Heart right ventricle (tissue), 16 donors: ENCODE measurements around the gene ZSCAN22. TPM values are rescaled to one million over a fixed set of nuclear protein-coding genes. Genes with fewer than 3 reads are reported as not detected.

ENCODE experiments used
- ATAC-seq, 8 donors: fragments of 200-7000 bp; cut with Tn5 transposase; one replicate each; pipeline ENCODE4 v1.9.1; 2020; ENCODE audit warnings: mild to moderate bottlenecking in 8 of 8, moderate library complexity in 8 of 8, moderate number of reproducible peaks in 1 of 8
- DNase-seq, 2 donors: peaks; one replicate each; pipeline ENCODE4 v3.0.0-alpha.2; 2020
- H3K27ac ChIP-seq, 10 donors: fragments of 200-600 bp; sonication (generic) in 2 of 10; one replicate each; pipeline versions ENCODE4 v1.5.0 to v1.8.0; 2020 to 2022; ENCODE audit warnings: mild to moderate bottlenecking in 3 of 10
- H3K27me3 ChIP-seq, 7 donors: fragments of 200-600 bp; one replicate each; pipeline ENCODE4 v1.8.0; 2021 to 2022; ENCODE audit warnings: mild to moderate bottlenecking in 2 of 7
- H3K36me3 ChIP-seq, 9 donors: fragments of 200-600 bp; sonication (generic) in 1 of 9; one replicate each; pipeline versions ENCODE4 v1.5.0 to v1.8.0; 2020 to 2022; ENCODE audit warnings: mild to moderate bottlenecking in 2 of 9
- H3K4me1 ChIP-seq, 9 donors: fragments of 200-600 bp; sonication (generic) in 1 of 9; one replicate each; pipeline versions ENCODE4 v1.5.0 to v1.8.0; 2020 to 2022; ENCODE audit warnings: mild to moderate bottlenecking in 4 of 9
- H3K4me3 ChIP-seq, 10 donors: fragments of 200-600 bp; sonication (generic) in 2 of 10; one replicate each; pipeline versions ENCODE4 v1.5.0 to v1.8.0; 2020 to 2022; ENCODE audit warnings: mild to moderate bottlenecking in 7 of 10, moderate library complexity in 2 of 10
- H3K9me3 ChIP-seq, 11 donors: fragments of 200-600 bp in 10 of 11; sonication (generic) in 2 of 11; one replicate each; pipeline versions ENCODE4 v1.5.0 to v1.8.0; 2013 to 2022; ENCODE audit warnings: mild to moderate bottlenecking in 2 of 11, control low read depth in 1 of 11, moderate library complexity in 1 of 11
- WGBS, 2 donors: extraction: QIAGEN DNeasy Blood & Tissue Kit; methylation state at CpG; one replicate each; pipeline ENCODE4 v1.1.7; 2013; ENCODE audit warnings: inconsistent platforms in 1 of 2; 5-methylcytosine and 5-hydroxymethylcytosine counted together
- intact Hi-C, 10 donors: fragments of 100-400 bp; cut with DNase I; formaldehyde crosslinking; loops; one replicate each; pipeline versions ENCODE4 v1.11.1 to v1.14.2; 2022
- polyA plus RNA-seq, 2 donors: library from polyadenylated mRNA; stranded (reverse); fragments of 200-250 nt; gene quantifications; one replicate each; pipeline ENCODE4 v1.2.3, GENCODE V29; 2013
- total RNA-seq, 10 donors: library from RNA; stranded (reverse); fragmentation: NEBNext Ultra II Directional in 3 of 10; extraction: Animal tissue kit (Norgen Biotek cat#: 25700) in 3 of 10; gene quantifications; one replicate each; pipeline versions ENCODE4 v1.2.1 to v1.2.4, GENCODE V29; 2021 to 2023
- TF ChIP-seq, protein P1 (sequence below), 9 donors: fragments of 200-600 bp; sonication (generic) in 2 of 9; IDR thresholded peaks; one replicate each; pipeline versions ENCODE4 v1.5.0 to v1.8.0; 2021 to 2022; ENCODE audit warnings: antibody characterized with exemption in 9 of 9, mild to moderate bottlenecking in 5 of 9, moderate library complexity in 1 of 9
- donor health status: Arrhythmogenic right ventricular cardiomyopathy.
- donor health status: ischemic (EF 13 %, LVEDD 7.1; RV severe dilation, severe dysfunction).
- donor health status: healthy with polysubstance abuse.
- donor health status: DM: no; HTN: yes; CAD: no.
- donor health status: DM: no; HTN: no; CAD: no.
- donor health status: ischemic (EF 25% LVEDD 6.9; RV normal size, moderate dysfunction).
- donor health status: ischemic (EF 25% LVEDD 5.7; RV mildly dilated, moderate dysfunction).
- donor health status: healthy.
- donor health status: DM: yes; HTN: yes; CAD: no.
- donor health status: Ischemic cardiomyopathy.
- donor health status: ischemic (EF 35%, LVEDD 5.7; RV mildly dilated, moderate dysfunction).
- donor health status: nonischemic (EF 11% LVEDD 7.7; RV severe dilation, severe dysfunction).
- donor health status: DM: yes; HTN: yes; CAD: no.
- donor health status: PGD.
- donor health status: ischemic (EF 29% LVEDD 5.4; RV normal size, mild dysfunction).
- donor health status: nonischemic (EF 23%, LVEDD 6.1; RV moderate dilation, normal function).

The ZSCAN22 gene
- total and polyA plus RNA-seq, 12 donors = 0.80 to 2.1 (median 1.4) TPM

DNA sequence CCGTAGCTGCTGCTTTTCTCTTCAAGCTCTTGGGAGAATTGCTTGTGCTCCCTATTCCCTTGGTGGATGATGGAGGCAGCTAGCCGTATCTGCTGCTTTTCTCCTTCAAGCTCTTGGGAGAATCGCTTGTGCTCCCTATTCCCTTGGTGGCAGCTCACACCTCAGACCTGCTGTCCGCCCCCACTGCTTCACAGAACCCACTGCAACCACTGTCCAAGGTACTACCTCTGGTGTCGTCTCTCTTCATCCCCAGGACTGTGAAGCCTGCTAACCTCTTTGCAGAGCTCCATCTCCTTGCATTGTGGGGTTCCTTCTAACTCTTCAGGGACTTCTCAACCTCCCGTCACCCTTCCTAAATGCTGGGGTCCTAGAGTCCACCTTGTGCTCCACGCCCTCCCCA lies 26.2 kb upstream of the ZSCAN22 start:
- Histone ChIP-seq H3K27me3 (no peaks in the 10 kb centered on the region), H3K4me3 (no peak overlapping the region), H3K27ac (no peak overlapping the region), H3K9me3 (peaks cover 0 to 49% (median 0%) of the 10 kb centered on the region in 11 donors), H3K4me1 (peaks cover 0 to 9% (median 3%) of the 10 kb centered on the region in 9 donors), H3K36me3 (peaks cover 0 to 62% (median 25%) of the 10 kb centered on the region in 9 donors)
- 92 to 95% methylated on average over 7 of the region's 7 CpGs for WGBS, 2 donors
- ATAC-seq (no peak), DNase-seq (no peak)
- intact Hi-C loops = loop anchor here in 3 of 10 donors (5.0 to 10.0 kb wide), 3 partner anchors 66 to 578 kb away; partner anchors contain the start of gene ZNF274 (in 1 of the 3)
- TF ChIP-seq, protein P1, sequence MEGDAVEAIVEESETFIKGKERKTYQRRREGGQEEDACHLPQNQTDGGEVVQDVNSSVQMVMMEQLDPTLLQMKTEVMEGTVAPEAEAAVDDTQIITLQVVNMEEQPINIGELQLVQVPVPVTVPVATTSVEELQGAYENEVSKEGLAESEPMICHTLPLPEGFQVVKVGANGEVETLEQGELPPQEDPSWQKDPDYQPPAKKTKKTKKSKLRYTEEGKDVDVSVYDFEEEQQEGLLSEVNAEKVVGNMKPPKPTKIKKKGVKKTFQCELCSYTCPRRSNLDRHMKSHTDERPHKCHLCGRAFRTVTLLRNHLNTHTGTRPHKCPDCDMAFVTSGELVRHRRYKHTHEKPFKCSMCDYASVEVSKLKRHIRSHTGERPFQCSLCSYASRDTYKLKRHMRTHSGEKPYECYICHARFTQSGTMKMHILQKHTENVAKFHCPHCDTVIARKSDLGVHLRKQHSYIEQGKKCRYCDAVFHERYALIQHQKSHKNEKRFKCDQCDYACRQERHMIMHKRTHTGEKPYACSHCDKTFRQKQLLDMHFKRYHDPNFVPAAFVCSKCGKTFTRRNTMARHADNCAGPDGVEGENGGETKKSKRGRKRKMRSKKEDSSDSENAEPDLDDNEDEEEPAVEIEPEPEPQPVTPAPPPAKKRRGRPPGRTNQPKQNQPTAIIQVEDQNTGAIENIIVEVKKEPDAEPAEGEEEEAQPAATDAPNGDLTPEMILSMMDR (IDR thresholded peaks at IDR 0.05) = no peak

DNA sequence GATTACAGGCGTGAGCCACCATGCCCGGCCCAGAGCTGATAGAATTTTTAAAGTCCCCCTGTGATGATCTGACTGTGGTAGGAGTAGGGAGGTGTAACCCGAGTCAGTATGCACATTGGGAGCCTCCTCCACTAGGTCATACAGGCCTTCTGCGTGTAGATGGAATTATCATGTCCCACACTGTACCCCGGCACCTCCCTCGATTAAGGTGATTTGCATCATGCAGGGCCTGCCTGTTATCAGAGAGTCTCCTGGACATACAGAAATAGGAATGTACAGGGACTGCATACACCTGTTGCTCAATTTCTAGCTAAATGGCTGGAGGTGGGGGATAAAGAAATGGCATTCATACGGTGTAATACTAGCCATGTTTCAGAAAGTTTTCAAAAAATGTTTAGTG lies 22.5 kb upstream of the ZSCAN22 start:
- peaks cover 3 to 24% (median 16%) of the 10 kb centered on the region in 9 donors for H3K4me1 ChIP-seq
- TF ChIP-seq, protein P1 (IDR thresholded peaks at IDR 0.05) = no peak
- WGBS, 2 donors = 81 to 84% methylated on average over 7 of the region's 7 CpGs
- DNase-seq (no peak), ATAC-seq (no peak)
- H3K9me3 ChIP-seq = peaks cover 0 to 16% (median 0%) of the 10 kb centered on the region in 11 donors
- peak overlapping the region in 4 of 10 donors; percentile 63 to 80 (median 72) for H3K4me3 ChIP-seq
- intact Hi-C loops = loop anchor here in 4 of 10 donors (2.0 to 10.0 kb wide), 5 partner anchors 59 to 582 kb away; partner anchors contain the start of genes ZNF274 (in 1 of the 4), ZNF497 (in 1 of the 4) and ZNF544 (in 1 of the 4)
- no peaks in the 10 kb centered on the region for H3K27me3 ChIP-seq
- peaks cover 0 to 57% (median 24%) of the 10 kb centered on the region in 9 donors for H3K36me3 ChIP-seq
- H3K27ac ChIP-seq = peak overlapping the region in 6 of 10 donors; percentile 42 to 95 (median 91)

GRCh38 chr19:58304748-58305064 lies 22.1 kb upstream of the ZSCAN22 start:
- H3K36me3 ChIP-seq = peaks cover 0 to 58% (median 24%) of the 10 kb centered on the region in 9 donors
- H3K27ac ChIP-seq = peak overlapping the region; percentile 42 to 96 (median 91)
- WGBS, 2 donors = 10 to 28% methylated on average over 7 of the region's 7 CpGs

More at GRCh38 chr19:58304748-58305064, 22.1 kb upstream of the ZSCAN22 start:
- H3K9me3 ChIP-seq = peaks cover 0 to 13% (median 0%) of the 10 kb centered on the region in 11 donors
- no peak for DNase-seq
- peaks cover 3 to 24% (median 16%) of the 10 kb centered on the region in 9 donors for H3K4me1 ChIP-seq
- intact Hi-C loops = loop anchor here in 4 of 10 donors (1.0 to 10.0 kb wide), 6 partner anchors 58 to 582 kb away; partner anchors contain the start of genes ZNF274 (in 2 of the 4), ZNF497 (in 1 of the 4) and ZNF544 (in 1 of the 4)
- peak overlapping the region in 9 of 10 donors; percentile 63 to 97 (median 76) for H3K4me3 ChIP-seq
- peak in 6 of 8 donors; percentile 1 to 16 (median 6) for ATAC-seq
- TF ChIP-seq, protein P1 (IDR thresholded peaks at IDR 0.05) = no peak
- no peaks in the 10 kb centered on the region for H3K27me3 ChIP-seq
